GM21737 (cell line): ENCODE results near the gene PRDM5.
"Not testable (repeated sequence)": the region's sequence is repeated elsewhere in the genome, so short reads cannot be mapped to it uniquely, and the experiment has no call there.

Experiments used
- ATAC-seq: cut with Tn5 transposase; IDR thresholded peaks from one replicate; pipeline ENCODE4 v1.9.1; 2021; ENCODE audit warnings: mild to moderate bottlenecking, moderate library complexity; ENCODE audit not compliant: unreplicated experiment

The PRDM5 gene

DNA sequence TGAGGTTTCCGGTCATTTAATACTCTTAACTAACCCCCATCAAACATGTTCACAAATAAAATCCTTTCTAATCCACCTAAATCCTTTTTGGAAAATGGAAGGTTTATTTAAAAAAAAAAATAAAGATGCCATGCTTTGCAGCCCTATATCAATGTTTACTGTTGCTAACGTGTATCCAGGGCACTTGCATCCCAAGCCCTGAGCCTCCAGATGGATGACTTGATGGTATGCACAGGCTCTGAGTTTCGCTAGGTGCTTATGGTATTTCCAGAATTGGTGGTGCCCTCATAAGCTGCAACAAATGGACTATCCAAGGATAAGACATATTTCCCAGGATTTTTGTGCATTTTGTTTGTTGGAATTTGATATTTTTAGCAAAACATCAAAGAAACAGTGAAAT, 257.7 kb downstream of the PRDM5 start:
- no peak for ATAC-seq

- ATAC-seq = no peak
Observed at GRCh38 chr4:120659616-120660170, 262.8 kb downstream of the PRDM5 start.

- no peak for ATAC-seq
Observed at GRCh38 chr4:120658772-120659171, 263.8 kb downstream of the PRDM5 start.

- no peak for ATAC-seq
Observed at GRCh38 chr4:120653804-120654573, 268.5 kb downstream of the PRDM5 start.

DNA sequence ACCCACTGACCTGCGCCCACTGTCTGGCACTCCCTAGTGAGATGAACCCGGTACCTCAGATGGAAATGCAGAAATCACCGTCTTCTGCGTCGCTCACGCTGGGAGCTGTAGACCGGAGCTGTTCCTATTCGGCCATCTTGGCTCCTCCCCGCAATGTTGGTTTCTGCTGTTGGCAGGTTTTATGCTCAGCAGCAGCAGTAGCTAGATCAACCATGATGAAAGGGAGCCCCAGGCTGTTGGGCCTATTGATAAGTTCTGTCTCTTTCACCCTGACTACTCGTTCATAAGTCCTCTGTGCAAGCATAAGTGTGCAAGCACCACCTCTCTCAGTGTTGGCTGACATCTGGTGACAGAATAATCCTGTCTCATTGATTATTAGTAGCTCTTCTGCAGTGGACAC, 274.2 kb downstream of the PRDM5 start:
- ATAC-seq = not testable (repeated sequence)
